K562 (cell line): ENCODE measurements around the gene EFS. TPM values are rescaled to one million over a fixed set of nuclear protein-coding genes. Genes with fewer than 3 reads are reported as not detected.

ENCODE experiments used
- ATAC-seq: fragments of 200-7000 bp; cut with Tn5 transposase; 3 replicates; pipeline ENCODE4 v1.9.1; 2020; ENCODE audit warnings: moderate library complexity
- BruUV-seq: library from RNA; stranded (reverse); fragments of 400-500 nt; replicated peaks from 2 replicates; lab custom pipeline; 2021; lab: Mats Ljungman, UMichigan
- CTCF ChIA-PET: fragments of 300-600 bp; formaldehyde crosslinking; extraction: SDS; loops from one replicate; lab custom pipeline; 2021; ENCODE audit warnings: low intra/inter-chr PET ratio; lab: Yijun Ruan, JAX
- POLR2A ChIA-PET: fragments of 300-600, 350-650 bp; sonication (Branson Sonifier 250); formaldehyde crosslinking; extraction: SDS; loops from one replicate; lab custom pipeline; 2021; ENCODE audit warnings: antibody characterized with exemption, inconsistent platforms; lab: Yijun Ruan, JAX
- DNase-seq, 4 experiments: peaks; one replicate each; pipeline versions ENCODE4 v3.0.0 to v3.0.0-alpha.2; 2011 to 2018; ENCODE audit warnings: low spot score in 3 of 4, mixed read lengths in 3 of 4; ENCODE audit errors: extremely low read depth in 1 of 4
- FAIRE-seq: peaks from 2 replicates; lab custom pipeline; 2011; peaks lifted over from hg19 to GRCh38; lab: Jason Lieb, UNC
- H2AFZ ChIP-seq: 2 replicates; pipeline ENCODE4 v1.6.0; 2011; ENCODE audit warnings: low read depth, low read length, control low read depth, inconsistent platforms
- H3K27ac ChIP-seq: fragments of 200-600 bp; 3 replicates; pipeline ENCODE4 v1.8.0; 2011; ENCODE audit warnings: low read depth, mild to moderate bottlenecking, control low read depth, inconsistent platforms, low read length, moderate library complexity, mixed read lengths; ENCODE audit errors: extremely low read depth
- H3K27me3 ChIP-seq, 2 experiments: fragments of 300-600 bp in 1 of 2; 2 replicates in 1 of 2; 3 replicates in 1 of 2; pipeline versions ENCODE4 v1.6.0 to v1.8.0; 2011; ENCODE audit warnings: inconsistent platforms in 2 of 2, low read length in 2 of 2, mild to moderate bottlenecking in 1 of 2, mixed read lengths in 1 of 2, moderate library complexity in 1 of 2; ENCODE audit not compliant: control insufficient read depth in 2 of 2, insufficient read depth in 2 of 2
- H3K36me3 ChIP-seq: fragments of 300-600 bp; 3 replicates; pipeline ENCODE4 v1.8.0; 2011; ENCODE audit warnings: mild to moderate bottlenecking, low read length, inconsistent platforms; ENCODE audit not compliant: control insufficient read depth, insufficient read depth
- H3K4me1 ChIP-seq, 2 experiments: fragments of 200-600 bp in 1 of 2; replicated peaks in 1 of 2; 2 replicates in 1 of 2; 3 replicates in 1 of 2; pipeline versions ENCODE4 v1.5.1 to v1.8.0; 2011; ENCODE audit warnings: inconsistent platforms in 2 of 2, low read length in 2 of 2, mild to moderate bottlenecking in 1 of 2, mixed read lengths in 1 of 2, moderate library complexity in 1 of 2; ENCODE audit not compliant: control insufficient read depth in 2 of 2, insufficient read depth in 2 of 2
- H3K4me2 ChIP-seq: 2 replicates; pipeline ENCODE4 v1.6.1; 2011; ENCODE audit warnings: low read length, control low read depth, inconsistent platforms, mixed read lengths; ENCODE audit not compliant: insufficient read depth
- H3K4me3 ChIP-seq: fragments of 200-600 bp; sonication (generic), shearing (Covaris generic); 2 replicates; pipeline ENCODE4 v1.5.1; 2016; ENCODE audit warnings: control low read depth, inconsistent platforms
- H3K79me2 ChIP-seq: fragments of 200-600 bp; 3 replicates; pipeline ENCODE4 v1.8.0; 2011; ENCODE audit warnings: low read length, inconsistent platforms; ENCODE audit not compliant: control insufficient read depth, insufficient read depth
- H3K9ac ChIP-seq, 2 experiments: 2 replicates each; pipeline versions ENCODE4 v1.6.0 to v1.6.1; 2011; ENCODE audit warnings: low read depth in 2 of 2, low read length in 2 of 2, control low read depth in 1 of 2, inconsistent platforms in 1 of 2, mild to moderate bottlenecking in 1 of 2, mixed read lengths in 1 of 2; ENCODE audit not compliant: insufficient read depth in 1 of 2
- H3K9me1 ChIP-seq: one replicate; pipeline ENCODE4 v1.6.0; 2011; ENCODE audit warnings: inconsistent platforms, mild to moderate bottlenecking, low read length, moderate library complexity; ENCODE audit not compliant: control insufficient read depth, insufficient read depth
- H3K9me3 ChIP-seq: replicated peaks from 2 replicates; pipeline ENCODE4 v1.5.1; 2011; ENCODE audit warnings: low read depth, low read length, inconsistent platforms; ENCODE audit not compliant: control insufficient read depth, insufficient read depth
- H4K20me1 ChIP-seq: replicated peaks from 2 replicates; pipeline ENCODE4 v1.6.1; 2011; ENCODE audit warnings: low read length, inconsistent platforms, mixed read lengths; ENCODE audit not compliant: control insufficient read depth, insufficient read depth
- JUND ChIP-seq, 2 experiments: IDR thresholded peaks; 2 replicates in 1 of 2; 3 replicates in 1 of 2; pipeline ENCODE4 v1.6.1; 2011; ENCODE audit warnings: borderline replicate concordance in 2 of 2, low read depth in 2 of 2, low read length in 2 of 2, improper control_type of control experiment in 1 of 2, missing biosample characterization in 1 of 2, missing genetic modification characterization in 1 of 2, missing genetic modification reagents in 1 of 2
- PURB ChIP-seq: sonication (generic); formaldehyde crosslinking; IDR thresholded peaks from 2 replicates; pipeline ENCODE4 v1.9.0; 2021; ENCODE audit warnings: low read depth, mild to moderate bottlenecking, missing genetic modification reagents
- RHOXF2B ChIP-seq: fragments of 250-450 bp; sonication (Bioruptor Pico); conservative IDR thresholded peaks from 2 replicates; pipeline ENCODE4 v1.5.1; 2021
- SRSF9 ChIP-seq: fragments of 200-400 bp; formaldehyde crosslinking; IDR thresholded peaks from 2 replicates; pipeline ENCODE4 v1.6.1; 2017; ENCODE audit warnings: low read depth, low read length, borderline replicate concordance
- TCF3 ChIP-seq: sonication (generic); formaldehyde crosslinking; IDR thresholded peaks from 2 replicates; pipeline ENCODE4 v1.4.0; 2020; ENCODE audit warnings: mild to moderate bottlenecking, missing genetic modification reagents
- WGBS: fragments of 100-300 bp; shearing (Covaris generic); methylation state at CpG from one replicate; pipeline ENCODE4 v1.1.6; 2016; ENCODE audit warnings: low coverage, mixed read lengths; ENCODE audit not compliant: insufficient coverage; ENCODE audit errors: missing lambda C conversion rate; 5-methylcytosine and 5-hydroxymethylcytosine counted together
- in situ Hi-C: fragments of 300-500 bp; cut with MboI; formaldehyde crosslinking; loops from 4 replicates; pipeline ENCODE4 v1.15.0; 2018; ENCODE audit warnings: inconsistent platforms, mixed read lengths
- intact Hi-C: fragments of 100-400 bp; cut with micrococcal nuclease; formaldehyde crosslinking; loops from 2 replicates; pipeline ENCODE4 v1.14.2; 2022
- polyA plus RNA-seq, 8 experiments: library from polyadenylated mRNA; depleted of rRNA in 4 of 8; stranded (reverse) in 5 of 8; unstranded in 3 of 8; fragments of >200 nt; fragmentation: Nextera tagmentation in 2 of 8; fragmentation: Illumina TruSeq in 1 of 8; extraction: Ambion mirVana in 2 of 8; extraction: Trizol in 1 of 8; gene quantifications; 2 replicates each; pipeline versions ENCODE4 v1.2.1 to v1.2.3, GENCODE V29; 2011 to 2014; ENCODE audit warnings: inconsistent platforms in 1 of 8, missing spikeins in 1 of 8
- total RNA-seq, 7 experiments: library from RNA; depleted of rRNA in 6 of 7; stranded (reverse); fragments of >200 nt in 6 of 7; fragmentation: Illumina TruSeq in 2 of 7; extraction: Trizol in 2 of 7; gene quantifications; 2 replicates each; pipeline versions ENCODE4 v1.2.1 to v1.2.3, GENCODE V29; 2011 to 2021; ENCODE audit warnings: low replicate concordance in 1 of 7
- TF ChIP-seq, protein P1 (sequence below): fragments of 250-450 bp; sonication (Bioruptor Pico); IDR thresholded peaks from 2 replicates; pipeline ENCODE4 v1.5.0; 2022; ENCODE audit warnings: mild to moderate bottlenecking
- TF ChIP-seq, protein P2 (sequence below): fragments of 450-650 bp; conservative IDR thresholded peaks from 2 replicates; pipeline ENCODE4 v1.6.1; 2016; ENCODE audit warnings: missing genetic modification characterization, low read depth, mild to moderate bottlenecking, missing compliant biosample characterization, moderate library complexity
- TF ChIP-seq, protein P3 (sequence below): sonication (generic); formaldehyde crosslinking; IDR thresholded peaks from 2 replicates; pipeline ENCODE4 v1.8.0; 2023; ENCODE audit warnings: mild to moderate bottlenecking, missing genetic modification reagents
- TF ChIP-seq, protein P4 (sequence below): sonication (generic); formaldehyde crosslinking; IDR thresholded peaks from 2 replicates; pipeline ENCODE4 v1.5.0; 2020; ENCODE audit warnings: missing genetic modification reagents
- TF ChIP-seq, protein P5 (sequence below): fragments of 250-450 bp; sonication (Bioruptor Pico); IDR thresholded peaks from 2 replicates; pipeline ENCODE4 v1.4.0; 2020; ENCODE audit warnings: mild to moderate bottlenecking, moderate library complexity

EFS gene
- total and polyA plus RNA-seq, 9 of the 15 experiments (the other 6 are each of a cell fraction or from before 2014, with no cell fraction given), result 0.01 to 0.03 TPM; not detected in 7

DNA sequence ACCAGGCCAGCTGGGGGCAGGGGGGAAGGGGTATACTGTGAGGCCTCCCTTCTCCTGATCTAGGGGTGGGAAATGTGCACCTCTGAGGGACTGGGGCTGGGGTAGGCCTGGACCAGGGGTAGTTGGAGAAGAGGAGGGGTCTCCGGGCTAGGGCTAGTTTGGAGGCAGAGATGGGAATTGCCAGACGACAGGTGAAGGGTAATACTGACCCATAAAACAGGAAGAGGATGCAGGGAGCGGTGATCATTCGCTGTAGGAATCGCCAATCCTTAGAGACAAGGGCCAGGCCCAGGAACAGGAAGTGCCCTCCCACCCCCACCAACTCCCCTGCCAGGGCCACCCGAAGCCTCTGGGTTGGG, 16.7 kb downstream of the EFS start:
- no peak overlapping the region for H3K27ac ChIP-seq
- DNase-seq (no peak), FAIRE-seq (no peak), ATAC-seq (no peak)
- in situ Hi-C loops (no loop called here), intact Hi-C loops (no loop called here)
- H2AFZ ChIP-seq, result no peak overlapping the region
- H4K20me1 ChIP-seq, result no peaks in the 10 kb centered on the region
- peaks cover 6 to 21% of the 10 kb centered on the region in 2 experiments; a peak in 3 of 5 replicates for H3K27me3 ChIP-seq
- no TSS peak for BruUV-seq
- no peak overlapping the region for H3K4me2 ChIP-seq
- TF ChIP-seq, protein P1, sequence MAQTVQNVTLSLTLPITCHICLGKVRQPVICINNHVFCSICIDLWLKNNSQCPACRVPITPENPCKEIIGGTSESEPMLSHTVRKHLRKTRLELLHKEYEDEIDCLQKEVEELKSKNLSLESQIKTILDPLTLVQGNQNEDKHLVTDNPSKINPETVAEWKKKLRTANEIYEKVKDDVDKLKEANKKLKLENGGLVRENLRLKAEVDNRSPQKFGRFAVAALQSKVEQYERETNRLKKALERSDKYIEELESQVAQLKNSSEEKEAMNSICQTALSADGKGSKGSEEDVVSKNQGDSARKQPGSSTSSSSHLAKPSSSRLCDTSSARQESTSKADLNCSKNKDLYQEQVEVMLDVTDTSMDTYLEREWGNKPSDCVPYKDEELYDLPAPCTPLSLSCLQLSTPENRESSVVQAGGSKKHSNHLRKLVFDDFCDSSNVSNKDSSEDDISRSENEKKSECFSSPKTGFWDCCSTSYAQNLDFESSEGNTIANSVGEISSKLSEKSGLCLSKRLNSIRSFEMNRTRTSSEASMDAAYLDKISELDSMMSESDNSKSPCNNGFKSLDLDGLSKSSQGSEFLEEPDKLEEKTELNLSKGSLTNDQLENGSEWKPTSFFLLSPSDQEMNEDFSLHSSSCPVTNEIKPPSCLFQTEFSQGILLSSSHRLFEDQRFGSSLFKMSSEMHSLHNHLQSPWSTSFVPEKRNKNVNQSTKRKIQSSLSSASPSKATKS (CRISPR knock-in tag), result no peak
- TF ChIP-seq, protein P2, sequence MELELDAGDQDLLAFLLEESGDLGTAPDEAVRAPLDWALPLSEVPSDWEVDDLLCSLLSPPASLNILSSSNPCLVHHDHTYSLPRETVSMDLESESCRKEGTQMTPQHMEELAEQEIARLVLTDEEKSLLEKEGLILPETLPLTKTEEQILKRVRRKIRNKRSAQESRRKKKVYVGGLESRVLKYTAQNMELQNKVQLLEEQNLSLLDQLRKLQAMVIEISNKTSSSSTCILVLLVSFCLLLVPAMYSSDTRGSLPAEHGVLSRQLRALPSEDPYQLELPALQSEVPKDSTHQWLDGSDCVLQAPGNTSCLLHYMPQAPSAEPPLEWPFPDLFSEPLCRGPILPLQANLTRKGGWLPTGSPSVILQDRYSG (tag), result no peak
- TF ChIP-seq RHOXF2B, result no peak
- TF ChIP-seq SRSF9, result no peak
- TF ChIP-seq, protein P3, sequence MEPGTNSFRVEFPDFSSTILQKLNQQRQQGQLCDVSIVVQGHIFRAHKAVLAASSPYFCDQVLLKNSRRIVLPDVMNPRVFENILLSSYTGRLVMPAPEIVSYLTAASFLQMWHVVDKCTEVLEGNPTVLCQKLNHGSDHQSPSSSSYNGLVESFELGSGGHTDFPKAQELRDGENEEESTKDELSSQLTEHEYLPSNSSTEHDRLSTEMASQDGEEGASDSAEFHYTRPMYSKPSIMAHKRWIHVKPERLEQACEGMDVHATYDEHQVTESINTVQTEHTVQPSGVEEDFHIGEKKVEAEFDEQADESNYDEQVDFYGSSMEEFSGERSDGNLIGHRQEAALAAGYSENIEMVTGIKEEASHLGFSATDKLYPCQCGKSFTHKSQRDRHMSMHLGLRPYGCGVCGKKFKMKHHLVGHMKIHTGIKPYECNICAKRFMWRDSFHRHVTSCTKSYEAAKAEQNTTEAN (CRISPR knock-in tag), result no peak
- TF ChIP-seq JUND (IDR thresholded peaks at IDR 0.05; ENCODE audit: borderline replicate concordance, low read depth, low read length), result no peak
- no peak for TF ChIP-seq JUND (tag; IDR thresholded peaks at IDR 0.05; ENCODE audit: borderline replicate concordance, low read depth, low read length)
- no peak for TF ChIP-seq TCF3 (CRISPR knock-in tag)
- TF ChIP-seq, protein P4, sequence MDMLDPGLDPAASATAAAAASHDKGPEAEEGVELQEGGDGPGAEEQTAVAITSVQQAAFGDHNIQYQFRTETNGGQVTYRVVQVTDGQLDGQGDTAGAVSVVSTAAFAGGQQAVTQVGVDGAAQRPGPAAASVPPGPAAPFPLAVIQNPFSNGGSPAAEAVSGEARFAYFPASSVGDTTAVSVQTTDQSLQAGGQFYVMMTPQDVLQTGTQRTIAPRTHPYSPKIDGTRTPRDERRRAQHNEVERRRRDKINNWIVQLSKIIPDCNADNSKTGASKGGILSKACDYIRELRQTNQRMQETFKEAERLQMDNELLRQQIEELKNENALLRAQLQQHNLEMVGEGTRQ (CRISPR knock-in tag), result no peak
- no peak for TF ChIP-seq PURB (CRISPR knock-in tag)
- TF ChIP-seq, protein P5, sequence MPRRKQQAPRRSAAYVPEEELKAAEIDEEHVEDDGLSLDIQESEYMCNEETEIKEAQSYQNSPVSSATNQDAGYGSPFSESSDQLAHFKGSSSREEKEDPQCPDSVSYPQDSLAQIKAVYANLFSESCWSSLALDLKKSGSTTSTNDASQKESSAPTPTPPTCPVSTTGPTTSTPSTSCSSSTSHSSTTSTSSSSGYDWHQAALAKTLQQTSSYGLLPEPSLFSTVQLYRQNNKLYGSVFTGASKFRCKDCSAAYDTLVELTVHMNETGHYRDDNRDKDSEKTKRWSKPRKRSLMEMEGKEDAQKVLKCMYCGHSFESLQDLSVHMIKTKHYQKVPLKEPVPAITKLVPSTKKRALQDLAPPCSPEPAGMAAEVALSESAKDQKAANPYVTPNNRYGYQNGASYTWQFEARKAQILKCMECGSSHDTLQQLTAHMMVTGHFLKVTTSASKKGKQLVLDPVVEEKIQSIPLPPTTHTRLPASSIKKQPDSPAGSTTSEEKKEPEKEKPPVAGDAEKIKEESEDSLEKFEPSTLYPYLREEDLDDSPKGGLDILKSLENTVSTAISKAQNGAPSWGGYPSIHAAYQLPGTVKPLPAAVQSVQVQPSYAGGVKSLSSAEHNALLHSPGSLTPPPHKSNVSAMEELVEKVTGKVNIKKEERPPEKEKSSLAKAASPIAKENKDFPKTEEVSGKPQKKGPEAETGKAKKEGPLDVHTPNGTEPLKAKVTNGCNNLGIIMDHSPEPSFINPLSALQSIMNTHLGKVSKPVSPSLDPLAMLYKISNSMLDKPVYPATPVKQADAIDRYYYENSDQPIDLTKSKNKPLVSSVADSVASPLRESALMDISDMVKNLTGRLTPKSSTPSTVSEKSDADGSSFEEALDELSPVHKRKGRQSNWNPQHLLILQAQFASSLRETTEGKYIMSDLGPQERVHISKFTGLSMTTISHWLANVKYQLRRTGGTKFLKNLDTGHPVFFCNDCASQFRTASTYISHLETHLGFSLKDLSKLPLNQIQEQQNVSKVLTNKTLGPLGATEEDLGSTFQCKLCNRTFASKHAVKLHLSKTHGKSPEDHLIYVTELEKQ (CRISPR knock-in tag), result no peak
- H3K4me1 ChIP-seq, result peaks cover 11 to 29% of the 10 kb centered on the region in 2 experiments; a peak in 4 of 5 replicates
- H3K79me2 ChIP-seq, result no peaks in the 10 kb centered on the region
- no peaks in the 10 kb centered on the region for H3K9me1 ChIP-seq
- WGBS, result 40% methylated on average over 1 of the region's 6 CpGs
- no peaks in the 10 kb centered on the region for H3K9me3 ChIP-seq
- H3K36me3 ChIP-seq, result no peaks in the 10 kb centered on the region
- POLR2A ChIA-PET, result interaction anchor here (0.7 kb wide), 1 partner anchor 786 kb away, joined by 4 read pairs; no protein-coding TSS in a partner anchor
- H3K9ac ChIP-seq, result no peak overlapping the region
- CTCF ChIA-PET, result no interaction called here
- no peak overlapping the region for H3K4me3 ChIP-seq
